ENCODE measurements around the gene PARD3. TPM values are rescaled to one million over a fixed set of nuclear protein-coding genes. Genes with fewer than 3 reads are reported as not detected.

Gene PARD3
- total RNA-seq, 4 donors from 2014 or later, result 30.9 to 54.6 (median 40.0) TPM

GRCh38 chr10:34178756-34179155 lies 636.3 kb downstream of the PARD3 start:
- ATAC-seq (ENCODE audit: low FRiP score) (no peak), DNase-seq (ENCODE audit: low spot score) (no peak)
- TF ChIP-seq CTCF (IDR thresholded peaks at IDR 0.05), result no peak

GRCh38 chr10:34178196-34178595 lies 636.9 kb downstream of the PARD3 start:
- ATAC-seq (ENCODE audit: low FRiP score) (no peak), DNase-seq (ENCODE audit: low spot score) (no peak)
- TF ChIP-seq CTCF (IDR thresholded peaks at IDR 0.05), result no peak

GRCh38 chr10:34177445-34177844 lies 637.7 kb downstream of the PARD3 start:
- DNase-seq (ENCODE audit: low spot score), result no peak
- no peak for ATAC-seq (ENCODE audit: low FRiP score)
- TF ChIP-seq CTCF (IDR thresholded peaks at IDR 0.05), result no peak

- ATAC-seq (ENCODE audit: low FRiP score) (no peak), DNase-seq (ENCODE audit: low spot score) (no peak)
- no peak for TF ChIP-seq CTCF (IDR thresholded peaks at IDR 0.05)
Measured at GRCh38 chr10:34176351-34176750, 638.7 kb downstream of the PARD3 start.

GRCh38 chr10:34175121-34175520 lies 640.0 kb downstream of the PARD3 start:
- no peak for TF ChIP-seq CTCF (IDR thresholded peaks at IDR 0.05)
- no peak for DNase-seq (ENCODE audit: low spot score)
- no peak for ATAC-seq (ENCODE audit: low FRiP score)

- ATAC-seq (ENCODE audit: low FRiP score) (no peak), DNase-seq (ENCODE audit: low spot score) (no peak)
- TF ChIP-seq CTCF (IDR thresholded peaks at IDR 0.05), result no peak
Measured at GRCh38 chr10:34172936-34173533, 642.1 kb downstream of the PARD3 start.

- ATAC-seq (ENCODE audit: low FRiP score), result no peak
- no peak for TF ChIP-seq CTCF (IDR thresholded peaks at IDR 0.05)
- DNase-seq (ENCODE audit: low spot score), result no peak
Measured at GRCh38 chr10:34171957-34172527, 643.1 kb downstream of the PARD3 start.
